H9 (cell line): ENCODE results near the gene DNAJC9. TPM values are rescaled to one million over a fixed set of nuclear protein-coding genes. Genes with fewer than 3 reads are reported as not detected.

Source experiments
- DNase-seq: peaks from one replicate; pipeline ENCODE4 v3.0.0-alpha.2; 2017
- H2AFZ ChIP-seq: one replicate; pipeline ENCODE4 v1.6.1; 2013; ENCODE audit warnings: mild to moderate bottlenecking, low read length, control low read depth, moderate library complexity
- H2AK5ac ChIP-seq: 2 replicates; pipeline ENCODE4 v1.6.1; 2013; ENCODE audit warnings: low read length, control low read depth, mixed read lengths; ENCODE audit not compliant: insufficient read length
- H2BK120ac ChIP-seq: one replicate; pipeline ENCODE4 v1.6.1; 2013; ENCODE audit warnings: low read depth, mild to moderate bottlenecking, low read length, control low read depth, inconsistent platforms; ENCODE audit not compliant: poor library complexity, severe bottlenecking
- H2BK12ac ChIP-seq: 2 replicates; pipeline ENCODE4 v1.6.1; 2013; ENCODE audit warnings: low read length, control low read depth, mixed read lengths, low read depth; ENCODE audit not compliant: insufficient read length
- H2BK15ac ChIP-seq: 2 replicates; pipeline ENCODE4 v1.6.1; 2013; ENCODE audit warnings: low read depth, low read length, control low read depth
- H2BK20ac ChIP-seq: one replicate; pipeline ENCODE4 v1.6.1; 2013; ENCODE audit warnings: low read depth, mild to moderate bottlenecking, low read length, control low read depth, inconsistent platforms; ENCODE audit not compliant: poor library complexity, severe bottlenecking
- H2BK5ac ChIP-seq: 2 replicates; pipeline ENCODE4 v1.6.1; 2013; ENCODE audit warnings: low read length, control low read depth, mixed read lengths; ENCODE audit not compliant: insufficient read length
- H3K14ac ChIP-seq: 2 replicates; pipeline ENCODE4 v1.6.1; 2013; ENCODE audit warnings: low read length, control low read depth; ENCODE audit not compliant: insufficient read depth
- H3K18ac ChIP-seq: 2 replicates; pipeline ENCODE4 v1.6.1; 2013; ENCODE audit warnings: low read depth, mild to moderate bottlenecking, mixed read lengths, low read length, control low read depth; ENCODE audit not compliant: insufficient read length
- H3K23ac ChIP-seq: 2 replicates; pipeline ENCODE4 v1.6.1; 2013; ENCODE audit warnings: low read length, control low read depth, mixed read lengths, low read depth; ENCODE audit not compliant: insufficient read length
- H3K23me2 ChIP-seq: 2 replicates; pipeline ENCODE4 v1.6.1; 2013; ENCODE audit warnings: low read depth, mild to moderate bottlenecking, mixed read lengths, low read length, control low read depth; ENCODE audit not compliant: insufficient read length, poor library complexity, severe bottlenecking
- H3K27ac ChIP-seq: 2 replicates; pipeline ENCODE4 v1.5.1; 2013; ENCODE audit warnings: low read length, control low read depth, mixed read lengths, low read depth; ENCODE audit not compliant: insufficient read length
- H3K27me3 ChIP-seq: 2 replicates; pipeline ENCODE4 v1.6.1; 2013; ENCODE audit warnings: low read length, control low read depth, inconsistent platforms; ENCODE audit not compliant: insufficient read depth
- H3K4ac ChIP-seq: 2 replicates; pipeline ENCODE4 v1.6.1; 2013; ENCODE audit warnings: low read depth, mild to moderate bottlenecking, control low read depth, inconsistent platforms, low read length, moderate library complexity
- H3K4me1 ChIP-seq: 2 replicates; pipeline ENCODE4 v1.6.1; 2013; ENCODE audit warnings: low read length, control low read depth, inconsistent platforms; ENCODE audit not compliant: insufficient read depth
- H3K4me2 ChIP-seq: 2 replicates; pipeline ENCODE4 v1.6.1; 2013; ENCODE audit warnings: low read length, control low read depth, mixed read lengths; ENCODE audit not compliant: insufficient read length, insufficient read depth
- H3K56ac ChIP-seq: 2 replicates; pipeline ENCODE4 v1.6.1; 2013; ENCODE audit warnings: low read depth, mild to moderate bottlenecking, mixed read lengths, low read length, control low read depth; ENCODE audit not compliant: insufficient read length
- H3K79me1 ChIP-seq: 2 replicates; pipeline ENCODE4 v1.6.1; 2013; ENCODE audit warnings: low read depth, mild to moderate bottlenecking, moderate library complexity, low read length, control low read depth, inconsistent platforms; ENCODE audit not compliant: insufficient read depth, poor library complexity, severe bottlenecking
- H3K79me2 ChIP-seq: 2 replicates; pipeline ENCODE4 v1.6.1; 2013; ENCODE audit warnings: low read length, control low read depth, inconsistent platforms; ENCODE audit not compliant: insufficient read depth
- H3K9ac ChIP-seq: 2 replicates; pipeline ENCODE4 v1.6.1; 2013; ENCODE audit warnings: low read length, control low read depth, mixed read lengths; ENCODE audit not compliant: insufficient read length; ENCODE audit errors: extremely low read depth
- H3K9me3 ChIP-seq: one replicate; pipeline ENCODE4 v1.6.1; 2013; ENCODE audit warnings: low read depth, low read length, inconsistent platforms; ENCODE audit not compliant: control insufficient read depth
- H3T11ph ChIP-seq: one replicate; pipeline ENCODE4 v1.6.1; 2013; ENCODE audit warnings: mild to moderate bottlenecking, low read length, control low read depth, inconsistent platforms
- H4K20me1 ChIP-seq: one replicate; pipeline ENCODE4 v1.6.1; 2013; ENCODE audit not compliant: control insufficient read depth, insufficient read length, insufficient read depth
- H4K5ac ChIP-seq: 2 replicates; pipeline ENCODE4 v1.6.1; 2013; ENCODE audit warnings: low read depth, mild to moderate bottlenecking, mixed read lengths, low read length, control low read depth; ENCODE audit not compliant: insufficient read length
- H4K8ac ChIP-seq: replicated peaks from 2 replicates; pipeline ENCODE4 v1.6.1; 2013; ENCODE audit warnings: low read length, control low read depth, mixed read lengths, low read depth; ENCODE audit not compliant: insufficient read length
- H4K91ac ChIP-seq: 2 replicates; pipeline ENCODE4 v1.6.1; 2013; ENCODE audit warnings: low read depth, mild to moderate bottlenecking, moderate library complexity, mixed read lengths, low read length, control low read depth; ENCODE audit not compliant: insufficient read length
- H3K27ac Mint-ChIP-seq, 3 experiments: 2 replicates in 2 of 3; 3 replicates in 1 of 3; pipeline ENCODE4 v1.8.0; 2020 to 2021; ENCODE audit warnings: mixed read lengths in 3 of 3, mild to moderate bottlenecking in 1 of 3, moderate library complexity in 1 of 3
- H3K27me3 Mint-ChIP-seq: 2 replicates; pipeline ENCODE4 v1.8.0; 2021; ENCODE audit warnings: low read depth, mild to moderate bottlenecking, moderate library complexity, mixed read lengths
- H3K36me3 Mint-ChIP-seq, 3 experiments: 2 replicates in 2 of 3; 3 replicates in 1 of 3; pipeline ENCODE4 v1.8.0; 2020 to 2021; ENCODE audit warnings: low read depth in 3 of 3, mixed read lengths in 3 of 3; ENCODE audit not compliant: insufficient read depth in 1 of 3
- H3K4me1 Mint-ChIP-seq, 2 experiments: 2 replicates each; pipeline ENCODE4 v1.8.0; 2020; ENCODE audit warnings: mixed read lengths in 2 of 2
- H3K4me3 Mint-ChIP-seq, 2 experiments: 2 replicates in 1 of 2; 3 replicates in 1 of 2; pipeline ENCODE4 v1.8.0; 2020 to 2021; ENCODE audit warnings: mild to moderate bottlenecking in 2 of 2, mixed read lengths in 2 of 2, moderate library complexity in 1 of 2
- H3K9me3 Mint-ChIP-seq, 2 experiments: 2 replicates in 1 of 2; 3 replicates in 1 of 2; pipeline ENCODE4 v1.8.0; 2020; ENCODE audit warnings: mild to moderate bottlenecking in 2 of 2, mixed read lengths in 2 of 2, moderate library complexity in 1 of 2
- CTCF ChIP-seq: fragments of 200-600 bp; sonication (generic); conservative IDR thresholded peaks from 3 replicates; pipeline ENCODE4 v1.8.0; 2021; ENCODE audit warnings: antibody characterized with exemption, mild to moderate bottlenecking
- WGBS: extraction: QIAGEN DNeasy Blood & Tissue Kit; methylation state at CpG from one replicate; pipeline ENCODE4 v1.1.7; 2013; ENCODE audit warnings: missing lambda C conversion rate, low lambda C conversion rate, mixed read lengths; ENCODE audit not compliant: insufficient read length; ENCODE audit errors: extremely low coverage; 5-methylcytosine and 5-hydroxymethylcytosine counted together
- total RNA-seq: library from RNA; stranded (reverse); gene quantifications from 2 replicates; pipeline ENCODE4 v1.2.1, GENCODE V29; 2021

DNAJC9 gene
- total RNA-seq, 1 experiment from 2014 or later, result 45.7 TPM

DNA sequence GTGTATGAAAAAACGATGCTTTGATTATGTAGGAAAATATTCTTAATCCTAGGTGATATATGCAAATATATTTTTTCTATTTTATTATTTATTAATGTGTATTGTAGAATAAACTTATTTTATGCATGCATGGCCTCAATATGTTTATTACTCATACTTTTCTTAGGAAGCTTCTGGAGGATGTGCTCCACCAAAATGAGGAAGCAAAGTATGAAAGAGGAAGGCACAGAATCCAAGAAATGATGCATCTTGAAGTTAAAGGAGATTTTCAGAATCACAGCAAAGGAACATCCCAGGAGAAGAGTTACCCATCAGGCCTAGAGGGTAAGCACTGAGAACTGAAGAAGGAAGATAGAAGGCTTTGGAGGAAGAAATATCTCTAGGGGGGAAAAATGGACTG is 40.4 kb upstream of the DNAJC9 start:
- Histone ChIP-seq H3K79me1 (no peaks in the 10 kb centered on the region), H3K27me3 (no peaks in the 10 kb centered on the region), H3K4ac (no peak overlapping the region), H2AK5ac (no peak overlapping the region), H2AFZ (no peak overlapping the region), H4K20me1 (no peaks in the 10 kb centered on the region), H2BK5ac (no peak overlapping the region), H2BK120ac (no peak overlapping the region), H4K8ac (no peak overlapping the region), H3K23ac (no peak overlapping the region), H3K18ac (no peak overlapping the region), H3K4me2 (no peak overlapping the region), H2BK12ac (no peak overlapping the region), H3K27ac (no peak overlapping the region), H3K9me3 (no peaks in the 10 kb centered on the region), H3T11ph (no peak overlapping the region), H3K9ac (no peak overlapping the region), H3K4me1 (no peaks in the 10 kb centered on the region), H4K5ac (no peak overlapping the region), H4K91ac (no peak overlapping the region), H2BK20ac (no peak overlapping the region), H3K56ac (no peak overlapping the region), H2BK15ac (no peak overlapping the region), H3K23me2 (no peaks in the 10 kb centered on the region), H3K79me2 (no peaks in the 10 kb centered on the region), H3K14ac (no peak overlapping the region)
- Mint-ChIP-seq H3K9me3 (peaks cover 16 to 18% of the 10 kb centered on the region in 2 experiments), H3K27me3 (peaks cover 3% of the 10 kb centered on the region), H3K4me3 (no peak overlapping the region), H3K4me1 (no peaks in the 10 kb centered on the region), H3K27ac (no peak overlapping the region; a peak in 1 of 7 replicates), H3K36me3 (no peaks in the 10 kb centered on the region; a peak in 3 of 7 replicates)
- TF ChIP-seq CTCF, result no peak
- no CpG with 5 or more reads among the region's 1 CpG for WGBS
- DNase-seq, result no peak
